GM12878 (cell line): ENCODE measurements around the gene DNAH2. TPM values are rescaled to one million over a fixed set of nuclear protein-coding genes. Genes with fewer than 3 reads are reported as not detected.

ENCODE experiments used
- ATAC-seq: fragments of 200-7000 bp; cut with Tn5 transposase; 3 replicates; pipeline ENCODE4 v1.9.1; 2020; ENCODE audit warnings: mild to moderate bottlenecking, moderate library complexity
- BruUV-seq: library from RNA; stranded (reverse); fragments of 400-500 nt; replicated peaks from 2 replicates; lab custom pipeline; 2021; lab: Mats Ljungman, UMichigan
- CTCF ChIA-PET: fragments of 300-600 bp; sonication (Branson Sonifier 250); formaldehyde crosslinking; extraction: SDS; loops from one replicate; lab custom pipeline; 2021; ENCODE audit warnings: inconsistent platforms; lab: Yijun Ruan, JAX
- POLR2A ChIA-PET: fragments of 350-600 bp; formaldehyde crosslinking; extraction: SDS; loops from one replicate; lab custom pipeline; 2021; ENCODE audit warnings: inconsistent platforms; lab: Charles Lee
- RAD21 ChIA-PET: fragments of 300-600 bp; sonication (Branson Sonifier 250); formaldehyde crosslinking; loops from one replicate; lab custom pipeline; 2023; ENCODE audit warnings: antibody characterized with exemption; ENCODE audit not compliant: unreplicated experiment; lab: Charles Lee
- SMC1A ChIA-PET: fragments of 300-600 bp; sonication (Branson Sonifier 250); formaldehyde crosslinking; loops from one replicate; lab custom pipeline; 2023; ENCODE audit not compliant: unreplicated experiment, uncharacterized antibody; lab: Charles Lee
- DNase-seq: peaks from one replicate; pipeline ENCODE4 v3.0.0-alpha.2; 2011; ENCODE audit warnings: low read depth, low spot score
- FAIRE-seq: peaks from 3 replicates; lab custom pipeline; 2011; peaks lifted over from hg19 to GRCh38; lab: Jason Lieb, UNC
- H2AFZ ChIP-seq: 2 replicates; pipeline ENCODE4 v1.6.0; 2011; ENCODE audit warnings: low read depth, low read length, control low read depth; ENCODE audit not compliant: control insufficient read depth
- H3K27ac ChIP-seq: 2 replicates; pipeline ENCODE4 v1.5.1; 2011; ENCODE audit warnings: control low read depth; ENCODE audit not compliant: control insufficient read depth, insufficient read depth
- H3K27me3 ChIP-seq, 2 experiments: replicated peaks in 1 of 2; 2 replicates each; pipeline versions ENCODE4 v1.6.0 to v1.6.1; 2011; ENCODE audit warnings: low read length in 1 of 2; ENCODE audit not compliant: control insufficient read depth in 2 of 2, insufficient read depth in 2 of 2
- H3K36me3 ChIP-seq, 2 experiments: 2 replicates each; pipeline ENCODE4 v1.5.1; 2011; ENCODE audit warnings: low read length in 1 of 2; ENCODE audit not compliant: control insufficient read depth in 2 of 2, insufficient read depth in 2 of 2
- H3K4me1 ChIP-seq: 2 replicates; pipeline ENCODE4 v1.6.1; 2011; ENCODE audit warnings: mild to moderate bottlenecking, low read length, moderate library complexity, mixed read lengths; ENCODE audit not compliant: control insufficient read depth, insufficient read depth
- H3K4me2 ChIP-seq: 2 replicates; pipeline ENCODE4 v1.6.0; 2011; ENCODE audit warnings: control low read depth; ENCODE audit not compliant: control insufficient read depth, insufficient read depth
- H3K4me3 ChIP-seq: fragments of 200-600 bp; sonication (generic); 2 replicates; pipeline ENCODE4 v1.5.1; 2016
- H3K79me2 ChIP-seq: 2 replicates; pipeline ENCODE4 v1.6.0; 2011; ENCODE audit warnings: low read length; ENCODE audit not compliant: control insufficient read depth, insufficient read depth
- H3K9ac ChIP-seq: 2 replicates; pipeline ENCODE4 v1.8.0; 2011; ENCODE audit warnings: low read length, control low read depth, mixed read lengths; ENCODE audit not compliant: control insufficient read depth, insufficient read depth
- H3K9me3 ChIP-seq: replicated peaks from 3 replicates; pipeline ENCODE4 v1.5.1; 2011; ENCODE audit warnings: mild to moderate bottlenecking, low read length; ENCODE audit not compliant: control insufficient read depth, insufficient read depth
- H4K20me1 ChIP-seq: 2 replicates; pipeline ENCODE4 v1.6.0; 2011; ENCODE audit not compliant: control insufficient read depth, insufficient read depth
- CTCF ChIP-seq, 3 experiments: IDR thresholded peaks in 2 of 3; conservative IDR thresholded peaks in 1 of 3; 2 replicates each; pipeline ENCODE4 v1.5.1; 2011; ENCODE audit warnings: low read depth in 3 of 3, low read length in 3 of 3, mild to moderate bottlenecking in 3 of 3, control low read depth in 2 of 3, moderate library complexity in 2 of 3, inconsistent platforms in 1 of 3, mixed read lengths in 1 of 3; ENCODE audit not compliant: control insufficient read depth in 2 of 3, insufficient read depth in 1 of 3; ENCODE audit errors: extremely low read depth in 1 of 3
- E4F1 ChIP-seq: fragments of 450-650 bp; IDR thresholded peaks from 2 replicates; pipeline ENCODE4 v1.6.1; 2018; ENCODE audit warnings: borderline replicate concordance, mild to moderate bottlenecking; ENCODE audit not compliant: partially characterized antibody
- FOS ChIP-seq: IDR thresholded peaks from 3 replicates; pipeline ENCODE4 v1.6.1; 2011; ENCODE audit warnings: borderline replicate concordance; ENCODE audit not compliant: insufficient read length; ENCODE audit errors: extremely low read depth
- FOXM1 ChIP-seq: IDR thresholded peaks from 2 replicates; pipeline ENCODE4 v1.6.1; 2012; ENCODE audit warnings: low read depth, mild to moderate bottlenecking, inconsistent platforms, low read length, moderate library complexity
- HDAC6 ChIP-seq: fragments of 200-600 bp; sonication (generic); IDR thresholded peaks from one replicate; pipeline ENCODE4 v1.8.0; 2017; ENCODE audit warnings: antibody characterized with exemption; ENCODE audit not compliant: unreplicated experiment
- HDGF ChIP-seq: fragments of 450-650 bp; IDR thresholded peaks from 2 replicates; pipeline ENCODE4 v1.6.1; 2016; ENCODE audit warnings: antibody characterized with exemption
- IRF4 ChIP-seq: IDR thresholded peaks from 2 replicates; pipeline ENCODE4 v1.6.1; 2011; ENCODE audit warnings: low read depth, low read length
- KDM1A ChIP-seq: fragments of 200-600 bp; sonication (generic); IDR thresholded peaks from 2 replicates; pipeline ENCODE4 v1.6.1; 2016; ENCODE audit warnings: borderline replicate concordance
- MXI1 ChIP-seq: fragments of 150-350 bp; IDR thresholded peaks from 2 replicates; pipeline ENCODE4 v1.6.1; 2011; ENCODE audit warnings: low read depth, mild to moderate bottlenecking, inconsistent platforms, low read length, improper control_type of control experiment
- NR2C2 ChIP-seq: IDR thresholded peaks from 2 replicates; pipeline ENCODE4 v1.6.1; 2011; ENCODE audit warnings: borderline replicate concordance, low read depth; ENCODE audit not compliant: control insufficient read depth, insufficient read length
- PAX5 ChIP-seq: IDR thresholded peaks from 2 replicates; pipeline ENCODE4 v1.6.1; 2011; ENCODE audit warnings: low read depth, low read length, borderline replicate concordance
- PAX8 ChIP-seq: fragments of 450-650 bp; IDR thresholded peaks from 2 replicates; pipeline ENCODE4 v1.6.1; 2017; ENCODE audit warnings: mild to moderate bottlenecking, moderate library complexity
- ZBTB33 ChIP-seq: fragments of 450-650 bp; IDR thresholded peaks from 2 replicates; pipeline ENCODE4 v1.6.1; 2017; ENCODE audit warnings: mild to moderate bottlenecking
- ZNF217 ChIP-seq: fragments of 450-650 bp; IDR thresholded peaks from 2 replicates; pipeline ENCODE4 v1.6.1; 2017; ENCODE audit warnings: antibody characterized with exemption, mild to moderate bottlenecking
- ZNF384 ChIP-seq: IDR thresholded peaks from 2 replicates; pipeline ENCODE4 v1.6.1; 2012; ENCODE audit warnings: low read depth, mild to moderate bottlenecking, low read length, improper control_type of control experiment, borderline replicate concordance
- ZZZ3 ChIP-seq: IDR thresholded peaks from 2 replicates; pipeline ENCODE4 v1.6.1; 2011; ENCODE audit warnings: low read depth; ENCODE audit not compliant: control insufficient read depth, insufficient read length
- WGBS: methylation state at CpG from one replicate; pipeline ENCODE4 v1.1.6; 2016; ENCODE audit warnings: low lambda C conversion rate; ENCODE audit not compliant: insufficient replicate concordance, insufficient coverage; ENCODE audit errors: missing lambda C conversion rate; 5-methylcytosine and 5-hydroxymethylcytosine counted together
- in situ Hi-C: fragments of 300-500 bp; cut with MboI; formaldehyde crosslinking; loops from 9 replicates; pipeline ENCODE4 v1.14.3; 2018; ENCODE audit warnings: mixed read lengths
- intact Hi-C: fragments of 100-400 bp; cut with micrococcal nuclease; formaldehyde crosslinking; loops from one replicate; pipeline ENCODE4 v1.14.2; 2022; ENCODE audit not compliant: unreplicated experiment
- polyA plus RNA-seq, 11 experiments: library from polyadenylated mRNA; depleted of rRNA in 4 of 11; unstranded in 6 of 11; stranded (reverse) in 5 of 11; fragments of >200 nt; fragmentation: Nextera tagmentation in 4 of 11; fragmentation: Illumina TruSeq in 1 of 11; extraction: Ambion mirVana in 4 of 11; extraction: Trizol in 1 of 11; gene quantifications; 1 replicate in 1 of 11; 2 replicates in 10 of 11; pipeline versions ENCODE4 v1.2.1 to v1.2.3, GENCODE V29; 2011 to 2016; ENCODE audit warnings: inconsistent platforms in 2 of 11, missing spikeins in 2 of 11, low read depth in 1 of 11
- total RNA-seq, 4 experiments: library from RNA; depleted of rRNA in 3 of 4; stranded (reverse); fragments of >200 nt in 3 of 4; fragmentation: Illumina TruSeq in 1 of 4; extraction: Trizol in 1 of 4; gene quantifications; 2 replicates each; pipeline versions ENCODE4 v1.2.1 to v1.2.3, GENCODE V29; 2013 to 2021

The DNAH2 gene
- total and polyA plus RNA-seq, 10 of the 15 experiments (the other 5 are each of a cell fraction or from before 2014, with no cell fraction given), result not detected

- H3K9me3 ChIP-seq, result no peaks in the 10 kb centered on the region
- peaks cover 0 to 4% of the 10 kb centered on the region in 2 experiments; a peak in 2 of 4 replicates for H3K36me3 ChIP-seq
- BruUV-seq, result no TSS peak
- no peaks in the 10 kb centered on the region for H4K20me1 ChIP-seq
- 50% methylated on average over 2 of the region's 3 CpGs for WGBS
- RAD21 ChIA-PET, result interaction anchor here (0.6 to 7.4 kb wide), 10 partner anchors 15 to 195 kb away, joined by 3 to 65 read pairs (median 5); no protein-coding TSS in a partner anchor
- H3K4me2 ChIP-seq, result no peak overlapping the region
- H3K4me3 ChIP-seq, result no peak overlapping the region
- no peak overlapping the region for H3K9ac ChIP-seq
- DNase-seq (no peak), ATAC-seq (no peak), FAIRE-seq (no peak)
- no peak overlapping the region for H2AFZ ChIP-seq
- POLR2A ChIA-PET, result interaction anchor here (0.7 to 1.9 kb wide), 3 partner anchors 28 to 1203 kb away, joined by 3 to 5 read pairs (median 3); no protein-coding TSS in a partner anchor
- H3K4me1 ChIP-seq, result peaks cover 4% of the 10 kb centered on the region
- H3K27ac ChIP-seq, result no peak overlapping the region
- H3K79me2 ChIP-seq, result peaks cover 8% of the 10 kb centered on the region; the same call in 1 of the 2 replicates
- no peaks in the 10 kb centered on the region for H3K27me3 ChIP-seq
- intact Hi-C loops (loop anchor here (1.0 to 5.0 kb wide), 3 partner anchors 34 to 179 kb away; no protein-coding TSS in a partner anchor), in situ Hi-C loops (loop anchor here (5.0 kb wide), 1 partner anchor 124 kb away; no protein-coding TSS in a partner anchor)
- CTCF ChIA-PET, result interaction anchor here (0.6 to 15.5 kb wide), 29 partner anchors 8 to 217 kb away, joined by 3 to 308 read pairs (median 4); partner anchors contain the start of genes CHD3, CNTROB, KDM6B and RNF227
- SMC1A ChIA-PET, result interaction anchor here (0.6 to 3.6 kb wide), 20 partner anchors 9 to 197 kb away, joined by 3 to 41 read pairs (median 6); partner anchors contain the start of genes CNTROB, RNF227 and TRAPPC1
- TF ChIP-seq IRF4 (no peak), FOS (no peak), ZBTB33 (no peak), HDGF (0 out of 2 replicates have a peak, but pooled peaks have one; percentile 4), MXI1 (no peak), PAX8 (no peak), CTCF (IDR thresholded peaks at IDR 0.05 in 2 of 3, conservative IDR thresholded peaks at IDR 0.05 in 1 of 3; ENCODE audit: control insufficient read depth in 2 of 3, extremely low read depth in 1 of 3, insufficient read depth in 1 of 3, low read depth in 3 of 3, low read length in 3 of 3) (peak; percentile 64 to 73 (median 67)), HDAC6 (no peak), FOXM1 (0 out of 2 replicates have a peak, but pooled peaks have one; percentile 21), E4F1 (no peak), PAX5 (no peak), NR2C2 (no peak), ZZZ3 (no peak), KDM1A (no peak), ZNF384 (peak; percentile 68), ZNF217 (no peak)
Measured at GRCh38 chr17:7862692-7863437, 145.3 kb downstream of the DNAH2 start.
